H1 (cell line): ENCODE data around the gene SRGAP3. TPM values are rescaled to one million over a fixed set of nuclear protein-coding genes. Genes with fewer than 3 reads are reported as not detected.

Experiments
- CTCF ChIA-PET: fragments of 300-600 bp; sonication (Branson Sonifier 250); formaldehyde crosslinking; loops from one replicate; lab custom pipeline; 2021; ENCODE audit not compliant: partially characterized antibody; lab: Charles Lee
- POLR2A ChIA-PET: fragments of 300-600 bp; sonication (Branson Sonifier 250); formaldehyde crosslinking; loops from one replicate; lab custom pipeline; 2021; ENCODE audit warnings: inconsistent platforms; ENCODE audit not compliant: partially characterized antibody; lab: Charles Lee
- DNase-seq, 2 experiments: peaks; one replicate each; pipeline versions ENCODE4 v3.0.0 to v3.0.0-alpha.2; 2010 to 2022; ENCODE audit warnings: low spot score in 2 of 2, low read depth in 1 of 2, mixed read lengths in 1 of 2
- FAIRE-seq: peaks from 2 replicates; lab custom pipeline; 2011; peaks lifted over from hg19 to GRCh38; lab: Jason Lieb, UNC
- H2AFZ ChIP-seq: 2 replicates; pipeline ENCODE4 v1.8.1; 2012; ENCODE audit warnings: low read length, inconsistent platforms
- H2AK5ac ChIP-seq: 2 replicates; pipeline ENCODE4 v1.6.1; 2013; ENCODE audit warnings: low read depth, low read length
- H2BK120ac ChIP-seq: replicated peaks from 2 replicates; pipeline ENCODE3; 2013; ENCODE audit warnings: low read depth, low read length, inconsistent platforms
- H2BK12ac ChIP-seq: 2 replicates; pipeline ENCODE4 v1.6.1; 2013; ENCODE audit warnings: low read depth, low read length
- H2BK15ac ChIP-seq: 2 replicates; pipeline ENCODE4 v1.6.1; 2013; ENCODE audit warnings: low read length
- H2BK20ac ChIP-seq: 2 replicates; pipeline ENCODE4 v1.6.1; 2013; ENCODE audit warnings: low read length
- H2BK5ac ChIP-seq: 2 replicates; pipeline ENCODE4 v1.6.1; 2013; ENCODE audit warnings: low read depth, low read length
- H3K14ac ChIP-seq: 2 replicates; pipeline ENCODE4 v1.6.1; 2013; ENCODE audit warnings: inconsistent platforms; ENCODE audit not compliant: insufficient read length
- H3K18ac ChIP-seq: 2 replicates; pipeline ENCODE4 v1.6.1; 2013; ENCODE audit warnings: low read length; ENCODE audit errors: extremely low read depth
- H3K23ac ChIP-seq: 2 replicates; pipeline ENCODE4 v1.6.1; 2013; ENCODE audit warnings: inconsistent platforms; ENCODE audit not compliant: insufficient read length
- H3K23me2 ChIP-seq: 2 replicates; pipeline ENCODE4 v1.6.1; 2013; ENCODE audit warnings: low read depth, low read length
- H3K27ac ChIP-seq: 2 replicates; pipeline ENCODE4 v1.6.1; 2011; ENCODE audit warnings: low read depth, low read length, inconsistent platforms
- H3K27me3 ChIP-seq, 4 experiments: replicated peaks in 1 of 4; 1 replicate in 1 of 4; 2 replicates in 3 of 4; pipeline versions ENCODE4 v1.6.1 to v1.8.1; 2011 to 2013; ENCODE audit warnings: low read length in 3 of 4, mild to moderate bottlenecking in 3 of 4, inconsistent platforms in 2 of 4, mixed read lengths in 2 of 4, moderate library complexity in 1 of 4; ENCODE audit not compliant: control insufficient read depth in 3 of 4, insufficient read depth in 3 of 4; ENCODE audit errors: extremely low read depth in 1 of 4
- H3K36me3 ChIP-seq, 4 experiments: 2 replicates each; pipeline versions ENCODE4 v1.6.1 to v1.8.1; 2011 to 2013; ENCODE audit warnings: mild to moderate bottlenecking in 4 of 4, low read length in 3 of 4, moderate library complexity in 2 of 4, control low read depth in 1 of 4, inconsistent platforms in 1 of 4; ENCODE audit not compliant: insufficient read depth in 4 of 4, control insufficient read depth in 2 of 4
- H3K4ac ChIP-seq: replicated peaks from 2 replicates; pipeline ENCODE3; 2013; ENCODE audit warnings: low read length, low read depth, mixed read lengths, inconsistent platforms; ENCODE audit not compliant: insufficient read length
- H3K4me1 ChIP-seq, 4 experiments: replicated peaks in 1 of 4; 1 replicate in 1 of 4; 2 replicates in 3 of 4; pipeline versions ENCODE4 v1.6.1 to v1.8.1; 2011 to 2013; ENCODE audit warnings: low read length in 3 of 4, inconsistent platforms in 2 of 4, mixed read lengths in 1 of 4; ENCODE audit not compliant: insufficient read depth in 4 of 4, control insufficient read depth in 3 of 4
- H3K4me2 ChIP-seq, 2 experiments: 2 replicates each; pipeline versions ENCODE4 v1.6.1 to v1.8.1; 2011 to 2013; ENCODE audit warnings: low read depth in 2 of 2, low read length in 2 of 2, control low read depth in 1 of 2, inconsistent platforms in 1 of 2, mild to moderate bottlenecking in 1 of 2; ENCODE audit not compliant: insufficient read depth in 1 of 2
- H3K4me3 ChIP-seq, 4 experiments: fragments of 200-600, 300-600 bp in 1 of 4; sonication (generic), shearing (Covaris generic), sonication (Bioruptor Twin) in 1 of 4; 2 replicates each; pipeline versions ENCODE4 v1.5.1 to v1.8.1; 2011 to 2016; ENCODE audit warnings: low read length in 4 of 4, low read depth in 3 of 4, control low read depth in 2 of 4, inconsistent platforms in 2 of 4, mild to moderate bottlenecking in 2 of 4, mixed read lengths in 1 of 4, moderate library complexity in 1 of 4; ENCODE audit not compliant: insufficient read depth in 2 of 4; ENCODE audit errors: extremely low read depth in 1 of 4
- H3K56ac ChIP-seq: replicated peaks from 2 replicates; pipeline ENCODE3; 2013; ENCODE audit warnings: low read depth, mild to moderate bottlenecking, mixed read lengths, low read length, inconsistent platforms; ENCODE audit not compliant: insufficient read length
- H3K79me1 ChIP-seq: 2 replicates; pipeline ENCODE4 v1.6.1; 2013; ENCODE audit warnings: low read depth, low read length, control low read depth
- H3K79me2 ChIP-seq, 2 experiments: 2 replicates each; pipeline versions ENCODE4 v1.6.1 to v1.8.1; 2012 to 2013; ENCODE audit warnings: low read length in 2 of 2, mild to moderate bottlenecking in 2 of 2, inconsistent platforms in 1 of 2; ENCODE audit not compliant: insufficient read depth in 2 of 2, control insufficient read depth in 1 of 2
- H3K9ac ChIP-seq, 4 experiments: replicated peaks in 1 of 4; 1 replicate in 1 of 4; 2 replicates in 3 of 4; pipeline versions ENCODE4 v1.6.1 to v1.8.1; 2011 to 2013; ENCODE audit warnings: low read depth in 3 of 4, low read length in 3 of 4, control low read depth in 2 of 4, mild to moderate bottlenecking in 2 of 4, moderate library complexity in 2 of 4, inconsistent platforms in 1 of 4; ENCODE audit errors: extremely low read depth in 1 of 4
- H3K9me3 ChIP-seq, 2 experiments: 2 replicates each; pipeline versions ENCODE4 v1.6.1 to v1.8.1; 2012 to 2013; ENCODE audit warnings: mild to moderate bottlenecking in 2 of 2, moderate library complexity in 2 of 2, control low read depth in 1 of 2, inconsistent platforms in 1 of 2, low read depth in 1 of 2, low read length in 1 of 2, mixed read lengths in 1 of 2; ENCODE audit not compliant: insufficient read depth in 2 of 2
- H4K20me1 ChIP-seq, 2 experiments: replicated peaks in 1 of 2; 2 replicates each; pipeline versions ENCODE3 to v1.8.1; 2011 to 2013; ENCODE audit warnings: inconsistent platforms in 2 of 2, low read length in 2 of 2, mild to moderate bottlenecking in 1 of 2; ENCODE audit not compliant: insufficient read depth in 2 of 2, control insufficient read depth in 1 of 2
- H4K5ac ChIP-seq: 2 replicates; pipeline ENCODE4 v1.6.1; 2013; ENCODE audit warnings: low read length, low read depth, mixed read lengths, inconsistent platforms; ENCODE audit not compliant: insufficient read length
- H4K8ac ChIP-seq: 2 replicates; pipeline ENCODE4 v1.8.0; 2013; ENCODE audit warnings: mild to moderate bottlenecking, moderate library complexity, low read length, inconsistent platforms; ENCODE audit not compliant: insufficient read depth; ENCODE audit errors: extremely low read depth
- H4K91ac ChIP-seq: replicated peaks from 2 replicates; pipeline ENCODE3; 2013; ENCODE audit warnings: low read length, mixed read lengths, inconsistent platforms; ENCODE audit not compliant: insufficient read length
- BACH1 ChIP-seq: IDR thresholded peaks from 2 replicates; pipeline ENCODE4 v1.6.1; 2012; ENCODE audit warnings: low read length, improper control_type of control experiment
- CHD2 ChIP-seq: IDR thresholded peaks from 2 replicates; pipeline ENCODE4 v1.6.1; 2012; ENCODE audit warnings: low read length, improper control_type of control experiment
- E2F6 ChIP-seq: IDR thresholded peaks from 2 replicates; pipeline ENCODE4 v1.6.1; 2012; ENCODE audit warnings: inconsistent platforms
- EP300 ChIP-seq, 2 experiments: IDR thresholded peaks; 1 replicate in 1 of 2; 2 replicates in 1 of 2; pipeline ENCODE4 v1.6.1; 2011 to 2012; ENCODE audit warnings: low read depth in 2 of 2, low read length in 2 of 2, mild to moderate bottlenecking in 2 of 2, borderline replicate concordance in 1 of 2, inconsistent platforms in 1 of 2, moderate library complexity in 1 of 2
- GABPA ChIP-seq: IDR thresholded peaks from 2 replicates; pipeline ENCODE4 v1.6.1; 2011; ENCODE audit warnings: mild to moderate bottlenecking, low read length, moderate library complexity, borderline replicate concordance; ENCODE audit not compliant: insufficient read depth
- HDAC2 ChIP-seq, 2 experiments: fragments of 300-600 bp in 1 of 2; sonication (generic) in 1 of 2; IDR thresholded peaks; 2 replicates each; pipeline ENCODE4 v1.6.1; 2011 to 2012; ENCODE audit warnings: low read depth in 2 of 2, low read length in 2 of 2, mild to moderate bottlenecking in 2 of 2, moderate library complexity in 2 of 2, borderline replicate concordance in 1 of 2, inconsistent platforms in 1 of 2
- PHF8 ChIP-seq: fragments of 200-600 bp; sonication (generic); conservative IDR thresholded peaks from 2 replicates; pipeline ENCODE4 v1.7.1; 2012; ENCODE audit warnings: low read depth, mild to moderate bottlenecking, inconsistent platforms, low read length, moderate library complexity
- POLR2AphosphoS5 ChIP-seq: IDR thresholded peaks from 2 replicates; pipeline ENCODE4 v1.6.1; 2011; ENCODE audit warnings: low read depth, low read length
- RNF2 ChIP-seq: fragments of 200-900, 300-1000 bp; sonication (generic); IDR thresholded peaks from 2 replicates; pipeline ENCODE4 v1.7.1; 2016; ENCODE audit warnings: borderline replicate concordance, low read depth, mild to moderate bottlenecking, antibody characterized with exemption, low read length; ENCODE audit not compliant: poor library complexity, severe bottlenecking; ENCODE audit errors: missing control alignments
- SIRT6 ChIP-seq: IDR thresholded peaks from one replicate; pipeline ENCODE4 v1.7.1; 2012; ENCODE audit warnings: low read length, inconsistent platforms
- SP1 ChIP-seq: IDR thresholded peaks from 2 replicates; pipeline ENCODE4 v1.6.1; 2011; ENCODE audit warnings: low read depth, low read length
- WGBS, 2 experiments: shearing (Covaris generic) in 1 of 2; methylation state at CpG; one replicate each; pipeline versions ENCODE4 v1.1.6 to v1.1.7; 2013 to 2015; ENCODE audit warnings: low lambda C conversion rate in 2 of 2, mixed read lengths in 2 of 2, inconsistent platforms in 1 of 2, low coverage in 1 of 2, missing lambda C conversion rate in 1 of 2; ENCODE audit not compliant: insufficient replicate concordance in 2 of 2, insufficient coverage in 1 of 2, insufficient read length in 1 of 2; ENCODE audit errors: extremely low coverage in 1 of 2, missing lambda C conversion rate in 1 of 2; 5-methylcytosine and 5-hydroxymethylcytosine counted together
- polyA plus RNA-seq, 7 experiments: library from polyadenylated mRNA; depleted of rRNA in 3 of 7; stranded (reverse) in 5 of 7; unstranded in 2 of 7; fragments of >200 nt in 5 of 7; fragments of 200-250 nt in 2 of 7; gene quantifications; 1 replicate in 5 of 7; 2 replicates in 1 of 7; 4 replicates in 1 of 7; pipeline versions ENCODE4 v1.2.1 to v1.2.3, GENCODE V29; 2011 to 2013; ENCODE audit warnings: missing spikeins in 2 of 7, mixed read lengths in 2 of 7
- total RNA-seq: library from RNA; stranded (reverse); fragmentation: NEBNext Ultra II Directional; extraction: Animal tissue kit (Norgen Biotek cat#: 25700); gene quantifications from 2 replicates; pipeline ENCODE4 v1.2.1, GENCODE V29; 2021

SRGAP3 gene
- total and polyA plus RNA-seq, 2 of the 8 experiments (the other 6 are each of a cell fraction or from before 2014, with no cell fraction given) = 5.8 to 11.4 TPM

GRCh38 chr3:9217784-9218513 lies 31.5 kb downstream of the SRGAP3 start:
- no peak overlapping the region for H4K5ac ChIP-seq
- CTCF ChIA-PET = interaction anchor here (0.7 to 1.0 kb wide), 3 partner anchors 10 to 312 kb away, joined by 3 read pairs; no protein-coding TSS in a partner anchor
- no peak overlapping the region; the same call in 1 of the 2 replicates for H4K8ac ChIP-seq
- DNase-seq (no peak), FAIRE-seq (no peak)
- peaks cover 0 to 3% (median under 1%) of the 10 kb centered on the region in 4 experiments; a peak in 1 of 7 replicates for H3K4me1 ChIP-seq
- H3K18ac ChIP-seq = no peak overlapping the region; the same call in 1 of the 2 replicates
- no peaks in the 10 kb centered on the region for H3K36me3 ChIP-seq
- H2AFZ ChIP-seq = no peak overlapping the region
- no peaks in the 10 kb centered on the region for H3K27me3 ChIP-seq
- H4K91ac ChIP-seq = no peak overlapping the region
- no peaks in the 10 kb centered on the region for H3K79me2 ChIP-seq
- POLR2A ChIA-PET = no interaction called here
- H2BK5ac ChIP-seq = no peak overlapping the region
- no peaks in the 10 kb centered on the region; the same call in 1 of the 2 replicates for H3K23me2 ChIP-seq
- no peak overlapping the region for H2BK12ac ChIP-seq
- H3K27ac ChIP-seq = no peak overlapping the region
- no peak overlapping the region for H2BK15ac ChIP-seq
- WGBS, 2 experiments = 81% methylated on average over 8 of the region's 8 CpGs; no CpG with 5 or more reads in 1 of the 2 experiments
- H3K4ac ChIP-seq = no peak overlapping the region
- no peak overlapping the region for H3K23ac ChIP-seq
- no peak overlapping the region for H3K14ac ChIP-seq
- H2BK20ac ChIP-seq = no peak overlapping the region
- H3K56ac ChIP-seq = no peak overlapping the region
- H3K4me3 ChIP-seq = no peak overlapping the region
- no peak overlapping the region for H3K4me2 ChIP-seq
- H2AK5ac ChIP-seq = no peak overlapping the region
- peaks cover 2% of the 10 kb centered on the region; the same call in 1 of the 2 replicates for H3K79me1 ChIP-seq
- H4K20me1 ChIP-seq = peaks cover 0 to 1% of the 10 kb centered on the region in 2 experiments
- H3K9ac ChIP-seq = no peak overlapping the region
- H2BK120ac ChIP-seq = no peak overlapping the region
- H3K9me3 ChIP-seq = no peaks in the 10 kb centered on the region
- no peak for TF ChIP-seq GABPA
- TF ChIP-seq RNF2 = no peak
- TF ChIP-seq EP300 (IDR thresholded peaks at IDR 0.05; ENCODE audit: borderline replicate concordance in 1 of 2, low read depth in 2 of 2, low read length in 2 of 2) = no peak
- TF ChIP-seq HDAC2 (IDR thresholded peaks at IDR 0.05; ENCODE audit: borderline replicate concordance in 1 of 2, low read depth in 2 of 2, low read length in 2 of 2) = no peak
- TF ChIP-seq PHF8 = no peak
- no peak for TF ChIP-seq BACH1
- no peak for TF ChIP-seq SP1
- TF ChIP-seq E2F6 = no peak
- TF ChIP-seq CHD2 = no peak
- no peak for TF ChIP-seq SIRT6
- TF ChIP-seq POLR2AphosphoS5 = no peak
